Spinal cord (tissue), 10 donors: ENCODE measurements around the gene KCNJ6. TPM values are rescaled to one million over a fixed set of nuclear protein-coding genes. Genes with fewer than 3 reads are reported as not detected.
A peak's percentile ranks its signal among the peaks of the same experiment; 100 is the strongest.
"Not testable (repeated sequence)": the region's sequence is repeated elsewhere in the genome, so short reads cannot be mapped to it uniquely, and the experiment has no call there.

Experiments
- DNase-seq, 6 donors: peaks; one replicate each; pipeline versions ENCODE4 v3.0.0 to v3.0.0-alpha.2; 2013 to 2015; ENCODE audit warnings: low spot score in 6 of 6, low read depth in 4 of 6
- H3K27ac ChIP-seq: one replicate; pipeline ENCODE4 v1.5.1; 2013; ENCODE audit warnings: low read depth, low read length, control low read depth
- H3K27me3 ChIP-seq: one replicate; pipeline ENCODE4 v1.6.1; 2013; ENCODE audit warnings: low read length; ENCODE audit not compliant: control insufficient read depth, insufficient read depth
- H3K36me3 ChIP-seq: one replicate; pipeline ENCODE4 v1.6.1; 2013; ENCODE audit warnings: low read length; ENCODE audit not compliant: control insufficient read depth, insufficient read depth
- H3K4me1 ChIP-seq: one replicate; pipeline ENCODE4 v1.6.1; 2013; ENCODE audit warnings: low read length; ENCODE audit not compliant: control insufficient read depth, insufficient read depth
- H3K4me3 ChIP-seq: one replicate; pipeline ENCODE4 v1.5.1; 2013; ENCODE audit warnings: low read depth, low read length, control low read depth
- H3K9me3 ChIP-seq: one replicate; pipeline ENCODE4 v1.6.1; 2013; ENCODE audit warnings: low read length; ENCODE audit not compliant: control insufficient read depth, insufficient read depth
- WGBS: methylation state at CpG from one replicate; pipeline ENCODE4 v1.1.5; 2013; ENCODE audit warnings: missing lambda C conversion rate; ENCODE audit not compliant: insufficient coverage; 5-methylcytosine and 5-hydroxymethylcytosine counted together
- polyA plus RNA-seq, 2 donors: library from polyadenylated mRNA; unstranded; fragments of 120-200 nt; gene quantifications; one replicate each; pipeline ENCODE4 v1.2.1, GENCODE V29; 2013; ENCODE audit not compliant: insufficient read length in 2 of 2
- total RNA-seq, 2 donors: library from RNA; depleted of rRNA in 1 of 2; stranded (reverse); fragments of 120-200 nt in 1 of 2; fragments of >200 nt in 1 of 2; gene quantifications; one replicate each; pipeline versions ENCODE4 v1.2.3 to v1.2.4, GENCODE V29; 2013 to 2014
- donor health status: healthy.

The KCNJ6 gene
- total and polyA plus RNA-seq, 4 donors = 4.1 to 8.7 (median 4.8) TPM

GRCh38 chr21:37592496-37592895 lies 323.8 kb downstream of the KCNJ6 start:
- no peaks in the 10 kb centered on the region for H3K36me3 ChIP-seq
- peaks cover 6% of the 10 kb centered on the region for H3K4me1 ChIP-seq
- H3K27ac ChIP-seq = no peak overlapping the region
- no peak for DNase-seq
- H3K27me3 ChIP-seq = no peaks in the 10 kb centered on the region
- no peak overlapping the region for H3K4me3 ChIP-seq
- no peaks in the 10 kb centered on the region for H3K9me3 ChIP-seq
- whole genome bisulfite sequencing = 69% methylated on average over 2 of the region's 4 CpGs

GRCh38 chr21:37591994-37592393 lies 324.3 kb downstream of the KCNJ6 start:
- WGBS = 90% methylated on average over 10 of the region's 12 CpGs
- not testable (repeated sequence) for H3K27me3 ChIP-seq, H3K4me3 ChIP-seq, H3K27ac ChIP-seq, H3K4me1 ChIP-seq, H3K9me3 ChIP-seq, DNase-seq, H3K36me3 ChIP-seq

GRCh38 chr21:37590836-37591235 lies 325.4 kb downstream of the KCNJ6 start:
- H3K27me3 ChIP-seq, H3K4me3 ChIP-seq, H3K27ac ChIP-seq, H3K9me3 ChIP-seq, H3K36me3 ChIP-seq, H3K4me1 ChIP-seq, DNase-seq: not testable (repeated sequence)
- WGBS = 63% methylated on average over 5 of the region's 8 CpGs

- not testable (repeated sequence) for DNase-seq, H3K4me3 ChIP-seq, H3K9me3 ChIP-seq, H3K4me1 ChIP-seq, H3K27ac ChIP-seq, H3K27me3 ChIP-seq, H3K36me3 ChIP-seq
- WGBS = 96% methylated on average over 4 of the region's 8 CpGs
These were observed 327.6 kb downstream of the KCNJ6 start for GRCh38 chr21:37588644-37589043.

GRCh38 chr21:37587635-37588177 lies 328.6 kb downstream of the KCNJ6 start:
- Histone ChIP-seq H3K4me3 (no peak overlapping the region), H3K27me3 (no peaks in the 10 kb centered on the region), H3K9me3 (no peaks in the 10 kb centered on the region), H3K4me1 (no peaks in the 10 kb centered on the region), H3K36me3 (no peaks in the 10 kb centered on the region), H3K27ac (no peak overlapping the region)
- 91% methylated on average over 4 of the region's 5 CpGs for WGBS
- DNase-seq = no peak

GRCh38 chr21:37587203-37587602 lies 329.1 kb downstream of the KCNJ6 start:
- WGBS = 100% methylated on average over 2 of the region's 4 CpGs

GRCh38 chr21:37582590-37582989 lies 333.7 kb downstream of the KCNJ6 start:
- H3K4me1 ChIP-seq = no peaks in the 10 kb centered on the region
- peak in 2 of 6 donors; percentile 45 to 52 for DNase-seq
- H3K36me3 ChIP-seq = no peaks in the 10 kb centered on the region
- H3K4me3 ChIP-seq = no peak overlapping the region
- H3K27me3 ChIP-seq = no peaks in the 10 kb centered on the region
- WGBS = 25% methylated on average over 1 of the region's 5 CpGs
- H3K9me3 ChIP-seq = peaks cover 10% of the 10 kb centered on the region
- no peak overlapping the region for H3K27ac ChIP-seq

More at GRCh38 chr21:37587203-37587602, 329.1 kb downstream of the KCNJ6 start:
- Histone ChIP-seq H3K9me3 (no peaks in the 10 kb centered on the region), H3K4me3 (no peak overlapping the region), H3K27me3 (no peaks in the 10 kb centered on the region), H3K36me3 (no peaks in the 10 kb centered on the region), H3K27ac (no peak overlapping the region), H3K4me1 (no peaks in the 10 kb centered on the region)
- no peak for DNase-seq

GRCh38 chr21:37580666-37581065 lies 335.6 kb downstream of the KCNJ6 start:
- no peak overlapping the region for H3K27ac ChIP-seq
- DNase-seq = no peak
- no peaks in the 10 kb centered on the region for H3K27me3 ChIP-seq
- H3K4me3 ChIP-seq = no peak overlapping the region
- 81% methylated on average over 2 of the region's 3 CpGs for WGBS
- H3K36me3 ChIP-seq = no peaks in the 10 kb centered on the region
- H3K9me3 ChIP-seq = peaks cover 10% of the 10 kb centered on the region
- no peaks in the 10 kb centered on the region for H3K4me1 ChIP-seq

GRCh38 chr21:37579356-37579755 lies 336.9 kb downstream of the KCNJ6 start:
- Histone ChIP-seq H3K27ac (no peak overlapping the region), H3K27me3 (no peaks in the 10 kb centered on the region), H3K9me3 (peaks cover 10% of the 10 kb centered on the region), H3K4me3 (no peak overlapping the region), H3K36me3 (no peaks in the 10 kb centered on the region), H3K4me1 (no peaks in the 10 kb centered on the region)
- DNase-seq = no peak
- WGBS = no CpG with 5 or more reads among the region's 1 CpG

GRCh38 chr21:37578471-37579126 lies 337.7 kb downstream of the KCNJ6 start:
- no peaks in the 10 kb centered on the region for H3K27me3 ChIP-seq
- H3K27ac ChIP-seq = no peak overlapping the region
- peaks cover 10% of the 10 kb centered on the region for H3K9me3 ChIP-seq
- no peaks in the 10 kb centered on the region for H3K36me3 ChIP-seq
- no peak overlapping the region for H3K4me3 ChIP-seq
- no peaks in the 10 kb centered on the region for H3K4me1 ChIP-seq
- WGBS = no CpG with 5 or more reads among the region's 2 CpGs
- no peak for DNase-seq
